Measurements from ENCODE around the gene RAB37.

RAB37 gene

DNA sequence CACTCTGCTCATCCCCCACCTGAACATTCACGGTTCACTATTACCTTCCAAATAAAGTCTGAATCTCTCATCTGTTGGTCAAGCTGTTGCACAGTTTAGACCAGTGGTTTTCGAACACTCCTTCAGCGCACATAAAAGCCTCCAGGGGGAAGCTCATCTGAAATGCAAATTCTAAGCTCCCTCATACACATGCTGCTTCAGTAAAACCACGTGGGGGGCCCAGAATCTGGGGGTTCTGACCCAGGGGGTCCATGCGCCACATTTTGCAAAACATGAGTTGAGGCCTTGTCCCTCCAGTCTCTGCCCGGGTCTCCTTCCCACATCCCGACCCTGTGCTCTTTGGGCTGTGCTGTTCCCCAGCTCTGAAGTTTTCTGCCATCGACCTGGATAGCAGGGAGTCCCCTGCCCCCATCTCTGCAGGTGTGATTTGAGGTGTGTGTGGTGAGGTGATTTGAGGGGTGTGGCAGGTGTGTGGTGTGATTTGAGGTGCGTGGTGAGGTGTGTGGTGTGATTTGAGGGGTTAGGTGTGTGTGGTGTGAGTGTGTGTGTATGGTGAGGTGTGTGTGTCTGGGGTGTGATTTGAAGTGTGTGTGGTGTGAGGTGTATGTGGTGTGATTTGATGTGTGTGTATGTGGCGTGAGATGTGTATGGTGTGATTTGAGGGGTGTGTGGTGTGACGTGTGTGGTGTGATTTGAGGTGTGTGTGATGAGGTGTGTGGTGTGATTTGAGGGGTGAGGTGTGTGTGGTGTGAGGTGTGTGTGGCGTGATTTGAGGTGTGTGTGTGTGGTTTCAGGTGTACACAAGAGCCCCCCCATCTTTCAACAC, 4.8 kb upstream of the RAB37 start:
- TF ChIP-seq, protein P1, sequence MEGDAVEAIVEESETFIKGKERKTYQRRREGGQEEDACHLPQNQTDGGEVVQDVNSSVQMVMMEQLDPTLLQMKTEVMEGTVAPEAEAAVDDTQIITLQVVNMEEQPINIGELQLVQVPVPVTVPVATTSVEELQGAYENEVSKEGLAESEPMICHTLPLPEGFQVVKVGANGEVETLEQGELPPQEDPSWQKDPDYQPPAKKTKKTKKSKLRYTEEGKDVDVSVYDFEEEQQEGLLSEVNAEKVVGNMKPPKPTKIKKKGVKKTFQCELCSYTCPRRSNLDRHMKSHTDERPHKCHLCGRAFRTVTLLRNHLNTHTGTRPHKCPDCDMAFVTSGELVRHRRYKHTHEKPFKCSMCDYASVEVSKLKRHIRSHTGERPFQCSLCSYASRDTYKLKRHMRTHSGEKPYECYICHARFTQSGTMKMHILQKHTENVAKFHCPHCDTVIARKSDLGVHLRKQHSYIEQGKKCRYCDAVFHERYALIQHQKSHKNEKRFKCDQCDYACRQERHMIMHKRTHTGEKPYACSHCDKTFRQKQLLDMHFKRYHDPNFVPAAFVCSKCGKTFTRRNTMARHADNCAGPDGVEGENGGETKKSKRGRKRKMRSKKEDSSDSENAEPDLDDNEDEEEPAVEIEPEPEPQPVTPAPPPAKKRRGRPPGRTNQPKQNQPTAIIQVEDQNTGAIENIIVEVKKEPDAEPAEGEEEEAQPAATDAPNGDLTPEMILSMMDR (IDR thresholded peaks at IDR 0.05) = no peak
- DNase-seq = no peak
- H3K36me3 Mint-ChIP-seq (ENCODE audit: low read depth) = no peaks in the 10 kb centered on the region
- H3K27ac Mint-ChIP-seq = no peak overlapping the region
- H3K9me3 Mint-ChIP-seq = no peaks in the 10 kb centered on the region
- no peak overlapping the region for H3K4me3 Mint-ChIP-seq
- H3K4me1 Mint-ChIP-seq = peaks cover 8% of the 10 kb centered on the region
- peaks cover 7% of the 10 kb centered on the region for H3K27me3 Mint-ChIP-seq (ENCODE audit: low read depth, poor library complexity)

DNA sequence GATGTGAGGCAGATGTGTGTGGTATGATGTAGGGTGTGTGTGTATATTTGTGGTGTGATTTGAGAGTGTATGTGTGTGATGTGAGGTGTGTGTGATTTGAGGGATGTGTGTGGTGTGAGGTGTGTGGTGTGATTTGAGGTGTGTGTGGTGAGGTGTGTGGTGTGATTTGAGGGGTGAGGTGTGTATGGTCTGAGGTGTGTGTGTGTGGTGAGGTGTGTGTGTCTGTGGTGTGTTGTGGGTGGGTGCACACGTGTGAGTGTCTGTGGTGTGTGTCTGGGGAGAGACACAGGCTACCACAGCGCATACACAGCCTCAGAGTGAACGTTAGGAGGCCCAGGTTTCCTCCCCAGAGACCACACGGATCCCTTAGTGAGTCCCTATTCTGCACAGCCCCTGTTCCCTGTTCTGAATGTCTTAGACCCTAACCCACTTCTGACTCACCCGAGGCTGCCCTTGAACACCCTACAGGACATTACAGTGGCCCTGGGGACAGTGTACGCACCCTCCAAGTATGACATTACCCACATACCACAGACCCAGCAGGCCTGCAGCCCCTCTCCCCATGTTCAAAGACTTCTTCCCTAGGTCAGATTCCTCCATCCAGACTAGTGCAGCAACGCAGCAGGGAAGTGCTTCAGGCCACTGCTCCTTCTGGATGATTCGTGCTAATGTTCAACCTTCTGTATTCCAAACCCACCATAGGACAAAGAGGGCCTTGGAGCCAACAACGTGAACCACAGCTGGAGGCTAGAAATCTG, 3.5 kb upstream of the RAB37 start:
- H3K36me3 Mint-ChIP-seq (ENCODE audit: low read depth) = no peaks in the 10 kb centered on the region
- H3K4me1 Mint-ChIP-seq = peaks cover 20% of the 10 kb centered on the region
- no peak overlapping the region for H3K4me3 Mint-ChIP-seq
- H3K9me3 Mint-ChIP-seq = no peaks in the 10 kb centered on the region
- H3K27me3 Mint-ChIP-seq (ENCODE audit: low read depth, poor library complexity) = peaks cover 20% of the 10 kb centered on the region
- H3K27ac Mint-ChIP-seq = no peak overlapping the region
- DNase-seq = no peak
- TF ChIP-seq, protein P1 (IDR thresholded peaks at IDR 0.05) = no peak

DNA sequence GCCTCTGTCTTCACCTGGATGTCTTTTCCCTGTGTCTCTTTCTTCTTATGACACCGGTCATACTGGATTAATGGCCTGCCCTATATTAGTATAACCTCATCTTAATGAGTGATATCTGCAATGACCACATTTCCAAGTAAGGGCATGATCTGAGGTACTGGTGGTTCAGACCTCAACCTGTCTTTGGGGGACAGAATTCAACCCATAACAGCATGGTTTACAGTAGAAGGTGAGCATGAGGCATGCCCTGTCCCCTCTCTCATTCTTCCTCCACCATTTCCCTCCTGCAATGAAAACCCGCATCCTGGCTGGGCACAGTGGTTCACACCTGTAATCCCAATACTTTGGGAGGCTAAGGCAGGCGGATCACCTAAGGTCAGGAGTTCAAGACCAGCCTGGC, 2.8 kb upstream of the RAB37 start:
- Mint-ChIP-seq H3K27me3 (ENCODE audit: low read depth, poor library complexity) (peaks cover 27% of the 10 kb centered on the region), H3K27ac (no peak overlapping the region), H3K4me3 (no peak overlapping the region), H3K4me1 (peaks cover 27% of the 10 kb centered on the region), H3K36me3 (ENCODE audit: low read depth) (no peaks in the 10 kb centered on the region), H3K9me3 (no peaks in the 10 kb centered on the region)
- DNase-seq = no peak
- TF ChIP-seq, protein P1 (IDR thresholded peaks at IDR 0.05) = no peak

GRCh38 chr17:74737299-74738050, 419 bp downstream of the RAB37 start:
- TF ChIP-seq, protein P1 (IDR thresholded peaks at IDR 0.05) = peak; percentile 30
- peak; percentile 51 for DNase-seq
- Mint-ChIP-seq H3K36me3 (ENCODE audit: low read depth) (no peaks in the 10 kb centered on the region), H3K9me3 (no peaks in the 10 kb centered on the region), H3K4me1 (peaks cover 42% of the 10 kb centered on the region), H3K4me3 (peak overlapping the region; percentile 65), H3K27me3 (ENCODE audit: low read depth, poor library complexity) (peaks cover 31% of the 10 kb centered on the region), H3K27ac (no peak overlapping the region)

DNA sequence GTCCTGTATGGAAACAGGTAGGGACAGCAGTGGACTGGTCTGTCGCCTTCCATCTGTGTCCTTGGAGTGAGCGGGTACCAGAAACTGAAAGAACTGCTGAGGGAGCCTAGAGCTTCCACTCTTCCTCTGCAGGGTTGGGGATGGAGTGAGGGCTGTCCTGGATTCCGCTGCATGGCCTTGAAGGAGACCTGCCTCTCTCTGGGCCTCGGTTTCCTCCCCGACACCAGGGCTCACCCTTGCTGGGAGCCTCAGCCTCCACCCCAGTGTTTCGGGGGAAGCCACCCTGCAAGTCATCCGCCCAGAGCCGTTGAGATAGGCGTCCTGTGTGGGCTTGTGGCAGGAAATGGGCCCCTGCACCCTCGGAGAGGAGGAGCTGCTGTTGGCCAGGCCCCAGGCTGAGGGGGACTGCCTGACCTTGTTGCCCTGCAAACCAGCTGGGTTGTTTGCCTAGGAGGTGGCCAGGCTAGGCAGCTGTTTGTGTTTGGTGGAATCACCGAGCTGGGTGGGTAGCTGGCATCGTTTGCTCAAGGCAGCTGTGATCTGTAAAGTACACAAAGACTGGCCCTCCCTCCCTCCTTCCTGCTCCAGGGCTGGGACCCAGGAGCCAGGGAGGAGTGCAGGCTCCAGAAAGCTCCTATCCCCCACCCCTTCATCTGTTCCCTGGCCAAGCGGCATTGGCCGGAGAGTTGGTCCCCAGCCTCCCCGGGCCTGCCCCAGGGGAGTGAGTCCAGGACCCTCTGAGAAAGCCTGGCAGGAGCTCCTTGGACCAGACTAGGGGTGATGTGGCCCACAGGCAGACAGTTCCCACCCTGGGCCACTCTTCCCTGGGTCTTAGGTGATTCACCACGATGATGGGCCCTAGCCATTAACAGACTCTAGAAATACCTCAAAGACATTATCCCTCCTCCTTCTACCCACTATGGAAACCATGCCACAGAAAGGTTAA, 1.3 kb downstream of the RAB37 start:
- TF ChIP-seq, protein P1 (IDR thresholded peaks at IDR 0.05) = no peak
- DNase-seq = no peak
- peak overlapping the region; percentile 65 for H3K4me3 Mint-ChIP-seq
- H3K4me1 Mint-ChIP-seq = peaks cover 48% of the 10 kb centered on the region
- no peaks in the 10 kb centered on the region for H3K36me3 Mint-ChIP-seq (ENCODE audit: low read depth)
- H3K9me3 Mint-ChIP-seq = no peaks in the 10 kb centered on the region
- H3K27ac Mint-ChIP-seq = no peak overlapping the region
- H3K27me3 Mint-ChIP-seq (ENCODE audit: low read depth, poor library complexity) = peaks cover 35% of the 10 kb centered on the region
